Stimulated activated CD8-positive, alpha-beta memory T cell treated with anti-CD3 and anti-CD28 coated beads, Interleukin-4, amount 100 ng/mL, for 1 hour (primary cell): Measurements from ENCODE around the gene MRM2.

ENCODE experiments used
- DNase-seq, 2 donors: peaks; one replicate each; pipeline ENCODE4 v3.0.0-alpha.2; 2020; ENCODE audit warnings: low read depth in 2 of 2, low spot score in 1 of 2

MRM2 gene

DNA sequence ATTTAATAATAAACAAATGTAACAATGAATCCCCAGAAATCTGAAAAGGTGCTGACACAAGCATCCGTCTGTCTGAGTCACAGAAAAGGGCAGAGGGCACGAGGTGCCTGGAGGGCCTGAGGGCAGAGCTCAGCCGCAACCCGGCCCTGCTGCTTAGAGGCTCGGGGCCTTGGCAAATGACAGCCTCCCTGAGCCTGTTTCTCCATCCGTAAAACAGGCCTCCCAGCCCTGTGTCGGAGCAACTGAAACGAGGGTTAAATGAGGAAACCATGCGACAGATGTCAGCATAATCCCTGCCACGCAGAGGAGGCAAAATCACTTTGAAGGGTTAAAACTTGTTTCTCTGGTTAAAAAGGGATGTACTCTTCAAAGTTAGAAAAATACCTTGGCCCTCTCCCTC lies 24.9 kb upstream of the MRM2 start:
- no peak for DNase-seq

DNA sequence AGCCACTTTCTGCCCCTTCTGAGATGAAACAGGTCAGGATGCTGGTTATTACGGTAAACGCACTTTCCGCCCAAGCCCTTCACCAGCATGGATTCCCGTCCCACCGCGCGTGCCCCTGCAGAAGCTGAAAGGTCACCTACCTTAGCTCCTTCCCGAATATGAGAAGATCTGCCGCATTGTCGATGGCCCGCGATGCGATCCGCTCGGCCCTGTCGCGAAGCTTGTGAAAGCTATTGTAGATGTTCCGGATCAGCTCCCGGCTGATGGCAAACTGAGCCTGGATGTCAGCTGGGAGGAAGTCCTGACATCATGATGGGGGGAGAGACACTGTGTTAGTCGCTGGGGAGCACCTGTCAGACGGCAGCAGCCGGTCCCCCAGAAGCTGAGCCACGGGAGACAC lies 22.2 kb upstream of the MRM2 start:
- DNase-seq: no peak

DNA sequence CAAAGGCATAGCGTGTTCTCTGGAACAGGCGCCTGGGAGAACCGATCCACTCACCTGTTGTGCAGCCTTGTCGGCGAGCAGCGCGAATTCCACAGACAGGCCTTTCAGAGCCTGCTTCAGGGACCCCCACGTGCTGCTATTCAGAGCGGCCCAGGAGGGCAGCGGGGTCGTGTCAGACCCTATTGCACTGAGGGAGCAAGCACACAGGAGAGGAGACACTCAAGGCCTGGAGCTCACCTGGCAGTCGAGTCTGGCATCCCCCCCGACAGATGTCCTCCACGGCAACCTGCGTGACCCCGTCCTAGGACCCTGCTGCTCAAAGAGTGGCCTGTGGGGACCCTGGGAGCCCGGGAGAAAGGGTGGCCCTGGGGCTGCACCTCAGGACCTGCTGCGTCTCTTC lies 21.2 kb upstream of the MRM2 start:
- no peak for DNase-seq

DNA sequence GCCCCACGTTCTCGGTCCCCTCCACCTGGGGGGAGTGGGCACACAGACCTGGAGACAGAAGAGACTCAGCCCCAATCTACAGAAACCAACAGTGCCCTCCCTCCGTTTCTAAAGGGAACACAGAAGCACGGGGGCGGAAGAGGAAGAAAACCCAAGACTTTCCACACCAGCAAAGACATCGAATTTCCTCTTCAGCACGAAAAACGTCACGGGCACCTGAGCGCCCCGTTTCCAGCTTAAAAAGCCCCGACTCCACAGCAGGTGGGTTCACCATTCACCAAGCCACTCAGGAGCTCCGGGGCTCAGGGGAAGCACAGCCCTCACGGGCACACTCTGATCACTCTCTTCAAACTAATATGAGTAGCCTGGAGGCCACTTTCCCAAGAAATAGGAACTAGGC lies 19.6 kb upstream of the MRM2 start:
- no peak for DNase-seq

DNA sequence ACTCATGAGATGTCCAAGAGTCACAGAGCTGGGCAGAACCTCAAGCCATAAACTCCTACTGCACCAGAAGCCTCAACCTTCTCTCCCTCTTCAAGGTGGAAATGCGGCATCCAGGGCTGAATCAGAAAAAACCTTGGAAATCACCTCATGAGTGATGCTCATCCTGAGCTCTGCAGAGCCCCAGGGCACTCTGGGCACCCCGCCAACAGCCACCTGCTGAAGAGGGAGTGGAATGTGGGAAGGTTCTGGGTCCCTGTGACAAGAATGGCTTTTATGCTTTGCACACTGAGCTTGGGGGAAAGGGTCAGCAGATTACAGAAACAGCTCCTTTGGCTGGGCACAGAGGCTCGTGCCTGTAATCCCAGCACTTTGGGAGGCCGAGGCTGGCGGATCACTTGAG lies 18.8 kb upstream of the MRM2 start:
- DNase-seq: no peak

DNA sequence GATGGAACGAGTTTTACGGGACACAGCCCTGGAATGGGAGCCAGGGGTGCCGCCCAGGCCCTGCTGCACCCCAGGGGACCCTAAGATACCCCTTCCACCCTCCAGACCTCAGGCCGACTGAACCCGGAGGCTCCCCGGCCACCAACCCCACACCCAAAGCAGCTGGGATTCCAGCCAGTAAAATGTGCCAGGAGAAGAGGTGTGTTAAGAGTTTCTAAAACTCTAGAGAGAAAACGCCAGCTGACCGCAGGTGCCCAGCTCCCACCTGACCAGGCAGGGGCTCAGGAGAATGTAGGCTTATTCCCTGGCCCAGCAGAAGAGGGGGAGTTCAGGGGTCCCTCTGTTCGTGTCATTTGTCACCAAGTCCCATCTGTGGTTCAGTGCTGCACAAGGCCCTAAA lies 17.5 kb upstream of the MRM2 start:
- no peak for DNase-seq

DNA sequence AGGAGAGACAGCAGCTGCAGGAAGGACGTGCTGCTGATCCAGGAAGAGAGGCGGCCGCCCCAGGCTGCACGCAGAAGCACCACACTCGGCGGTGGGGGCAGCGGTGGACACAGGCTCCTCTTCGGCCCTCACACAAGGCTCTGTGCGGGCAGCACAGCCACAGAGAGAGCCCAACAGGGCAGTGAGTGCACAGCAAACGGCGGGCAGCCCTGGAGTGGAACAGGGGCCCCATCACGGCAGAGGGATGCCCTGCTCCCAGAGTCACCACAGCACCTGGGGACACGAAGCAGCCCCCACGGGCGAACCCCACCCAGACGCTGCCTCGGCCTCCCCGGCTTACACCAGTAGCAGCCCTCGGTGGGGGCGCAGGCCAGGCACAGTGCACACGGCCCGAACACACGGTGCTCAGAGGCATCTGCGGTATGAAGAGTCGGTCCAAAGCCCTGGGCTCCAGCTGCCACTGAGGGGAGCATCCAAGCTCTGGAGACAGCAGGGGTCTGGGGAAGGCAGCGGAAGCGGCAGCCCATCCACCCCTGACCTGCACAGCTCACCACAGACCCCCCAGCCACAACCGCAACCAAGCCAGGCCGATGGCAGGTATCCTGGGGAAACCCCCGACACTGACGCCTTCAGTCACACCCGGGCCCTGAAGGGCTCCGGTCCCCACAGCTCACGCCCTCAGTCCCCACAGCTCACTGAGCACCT lies 16.8 kb upstream of the MRM2 start:
- no peak for DNase-seq

DNA sequence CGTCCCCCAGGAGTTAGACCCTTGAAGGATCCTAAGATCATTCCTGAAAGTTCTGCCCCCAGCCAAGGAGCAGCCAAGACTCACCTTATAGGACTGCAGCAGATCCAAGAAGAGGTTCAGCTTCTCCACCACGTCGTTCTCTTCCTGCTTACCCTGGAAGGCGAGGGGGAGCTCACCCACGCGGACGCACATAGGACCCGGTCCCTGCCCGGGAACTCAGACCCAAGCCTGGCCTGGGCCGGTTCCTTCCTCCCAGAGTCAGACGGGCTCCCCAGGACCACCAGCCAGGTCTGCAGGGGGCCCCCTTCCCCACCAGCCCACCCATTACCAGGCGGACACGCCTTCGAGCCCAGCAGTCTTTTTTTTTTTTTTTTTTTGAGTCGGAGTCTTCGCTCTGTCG lies 15.6 kb upstream of the MRM2 start:
- no peak for DNase-seq

DNA sequence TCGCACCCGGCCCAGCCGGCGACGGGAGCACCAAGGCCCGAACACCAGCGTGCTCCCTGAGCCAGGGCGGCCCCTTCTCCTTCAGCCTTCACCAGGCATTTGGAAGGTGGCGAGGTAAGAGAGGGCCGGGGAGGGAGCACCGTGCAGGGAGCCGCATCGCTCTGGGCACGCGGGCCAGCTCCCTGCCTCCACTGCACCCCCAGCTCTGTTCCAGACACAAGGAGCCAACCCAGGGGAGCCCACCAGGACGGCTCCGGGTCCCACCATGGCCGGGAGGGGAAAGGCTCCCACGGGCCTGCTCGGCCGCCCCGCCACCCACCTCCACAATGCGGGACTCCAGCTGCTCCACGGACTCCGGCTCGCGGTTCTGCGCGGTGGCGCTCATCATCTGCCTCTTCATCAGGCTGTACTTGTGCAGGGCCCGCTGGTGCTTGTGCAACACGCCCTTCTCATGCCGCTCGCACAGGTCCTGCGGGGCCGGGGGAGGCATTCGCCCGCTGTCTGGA lies 15.1 kb upstream of the MRM2 start:
- DNase-seq: no peak

DNA sequence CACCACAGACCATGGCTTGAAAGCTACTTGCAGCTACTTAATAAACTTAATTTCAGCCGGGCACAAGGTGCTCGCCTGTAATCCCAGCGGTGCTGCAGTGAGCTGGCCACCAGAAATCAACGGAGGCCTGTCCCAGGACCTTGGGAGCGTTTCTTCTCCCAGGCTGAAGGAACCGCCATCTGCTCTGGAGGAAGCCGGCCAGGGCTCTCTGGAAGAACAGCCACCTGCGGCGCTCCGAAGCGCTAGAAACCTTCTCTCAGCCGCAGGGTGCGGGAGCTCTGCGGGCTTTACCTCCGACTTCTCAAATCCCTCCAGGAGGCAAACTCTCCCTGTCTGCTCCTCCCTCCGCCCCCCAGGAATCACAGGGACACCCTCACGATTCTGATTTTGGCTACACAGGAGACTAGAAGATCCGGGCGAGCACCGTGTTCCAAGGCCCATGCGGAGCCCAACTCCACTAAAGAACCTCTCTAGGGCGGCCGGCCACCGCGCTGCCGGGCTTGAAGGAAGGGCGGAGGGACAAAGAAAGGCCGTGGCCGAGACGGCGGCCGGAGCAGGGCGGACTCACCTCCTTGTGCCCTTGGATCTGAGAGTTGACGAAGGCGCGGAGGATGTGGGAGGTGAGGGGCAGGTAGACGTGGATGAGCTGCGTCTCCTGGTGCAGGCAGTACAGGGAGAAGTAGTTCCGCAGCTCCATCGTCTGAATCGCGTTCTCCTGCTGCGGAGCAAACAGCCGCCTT lies 14.5 kb upstream of the MRM2 start:
- DNase-seq: no peak

DNA sequence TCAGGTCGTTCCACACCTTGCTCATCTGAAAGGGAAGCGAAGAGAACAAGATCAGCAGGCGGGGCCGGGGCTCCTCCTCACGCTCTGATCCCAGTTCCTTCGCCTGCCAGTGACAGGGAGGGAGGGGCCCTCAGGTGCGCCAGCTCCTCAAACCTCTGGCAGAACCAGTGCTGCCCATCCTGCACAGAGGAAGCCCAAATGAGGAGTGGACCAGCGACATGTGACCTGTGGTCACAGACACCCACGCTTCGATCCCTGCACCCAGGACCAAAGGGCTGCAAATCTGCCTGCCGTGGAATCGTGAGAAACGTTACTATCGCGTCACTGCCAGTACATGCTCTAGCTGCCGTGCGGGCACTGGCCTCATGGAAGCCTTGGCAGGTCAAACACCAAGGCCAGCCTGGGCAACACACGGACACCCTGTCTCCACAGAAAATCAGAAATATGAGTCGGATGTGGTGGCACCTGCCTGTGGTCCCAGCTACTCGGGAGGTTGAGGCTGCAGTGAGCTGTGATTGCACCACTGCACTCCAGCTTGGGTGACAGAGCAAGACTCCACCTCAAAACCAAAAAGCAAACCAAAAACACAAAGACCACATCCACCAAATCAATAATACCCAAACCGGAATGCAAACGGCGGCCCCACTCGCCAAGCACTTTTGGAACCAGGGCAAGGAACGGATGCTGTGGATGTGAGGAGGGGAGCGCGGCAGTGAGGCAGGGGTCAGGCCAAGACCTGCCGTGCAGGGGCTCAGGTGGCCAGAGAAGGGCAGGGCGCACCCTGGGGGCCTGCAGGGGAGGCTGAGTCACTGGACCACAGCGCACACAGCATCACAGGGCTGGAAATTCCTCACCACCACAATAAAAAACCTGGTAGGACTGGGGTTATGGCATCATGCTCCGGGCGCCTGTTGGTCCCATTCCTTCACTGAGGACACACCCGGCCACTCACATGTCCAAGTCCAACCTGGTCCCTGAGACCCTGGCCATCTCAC lies 13.4 kb upstream of the MRM2 start:
- DNase-seq: no peak

DNA sequence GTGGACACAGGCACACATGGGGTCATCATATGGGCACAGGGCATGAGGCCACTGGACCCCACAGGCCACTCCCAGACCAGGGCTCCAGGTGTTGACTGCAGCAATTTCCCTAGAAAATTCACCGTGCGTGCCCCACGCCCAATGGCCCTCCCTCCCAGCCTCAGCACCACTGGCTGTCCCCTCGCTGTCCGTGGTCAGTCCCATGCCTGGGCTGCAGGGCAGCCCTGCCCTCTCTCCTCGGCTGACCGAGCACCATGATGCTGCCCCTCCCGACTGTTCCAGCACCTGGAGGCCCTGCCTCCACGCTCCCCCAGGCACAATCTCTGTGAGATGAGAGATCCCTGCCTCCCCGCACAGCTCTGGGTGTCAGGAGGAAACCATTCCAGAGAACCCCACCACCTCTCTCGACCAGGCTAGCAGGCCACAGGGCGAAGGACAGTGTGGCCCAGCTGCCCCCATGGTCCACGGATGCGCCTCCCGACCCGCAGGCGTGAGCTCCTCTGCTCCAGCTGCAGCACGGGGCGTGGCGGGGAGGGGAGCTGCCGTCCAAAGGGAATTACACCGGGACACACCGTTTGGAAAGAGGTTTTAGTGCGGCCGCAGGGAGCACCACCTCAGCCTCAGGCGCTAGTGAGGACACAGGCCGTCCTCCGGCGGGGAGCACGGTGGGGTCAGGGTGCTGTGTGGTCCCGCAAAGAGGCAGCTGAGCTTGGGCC lies 12.6 kb upstream of the MRM2 start:
- DNase-seq: no peak

DNA sequence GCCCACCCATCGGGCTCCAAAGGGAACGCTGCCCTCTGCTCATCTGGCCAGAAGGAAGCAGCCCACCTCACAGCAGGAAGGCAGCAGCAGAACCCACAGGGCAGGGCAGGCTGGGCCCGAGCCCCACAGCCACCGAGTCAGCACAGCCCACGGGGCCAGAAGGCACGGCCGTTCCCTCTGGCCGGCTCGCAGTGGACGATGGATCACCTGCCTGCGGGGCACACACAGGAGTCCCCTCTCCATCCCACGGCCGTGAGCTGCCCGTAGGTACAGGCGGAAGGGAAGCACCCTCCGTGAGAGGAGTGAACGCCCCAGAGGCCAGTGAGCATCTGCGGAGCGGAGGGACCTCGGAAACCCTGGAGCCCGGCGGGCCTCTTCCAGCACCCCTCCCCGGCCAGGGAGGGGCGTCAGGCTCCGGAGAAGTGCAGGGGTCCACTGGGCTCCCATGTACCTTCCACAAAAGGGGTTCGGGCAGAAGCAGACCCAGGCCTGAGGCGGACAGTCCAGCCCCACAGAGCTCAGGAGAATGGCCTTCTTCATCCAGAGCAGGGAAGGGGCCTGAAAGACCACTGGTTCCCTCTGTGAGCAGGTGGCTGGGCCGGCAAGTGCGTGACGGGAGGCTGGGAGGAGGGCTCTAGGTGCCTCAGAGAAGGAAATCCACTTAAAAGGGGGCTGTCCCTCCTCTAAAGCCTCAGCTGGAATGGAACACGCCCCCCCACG lies 11.7 kb upstream of the MRM2 start:
- no peak for DNase-seq

DNA sequence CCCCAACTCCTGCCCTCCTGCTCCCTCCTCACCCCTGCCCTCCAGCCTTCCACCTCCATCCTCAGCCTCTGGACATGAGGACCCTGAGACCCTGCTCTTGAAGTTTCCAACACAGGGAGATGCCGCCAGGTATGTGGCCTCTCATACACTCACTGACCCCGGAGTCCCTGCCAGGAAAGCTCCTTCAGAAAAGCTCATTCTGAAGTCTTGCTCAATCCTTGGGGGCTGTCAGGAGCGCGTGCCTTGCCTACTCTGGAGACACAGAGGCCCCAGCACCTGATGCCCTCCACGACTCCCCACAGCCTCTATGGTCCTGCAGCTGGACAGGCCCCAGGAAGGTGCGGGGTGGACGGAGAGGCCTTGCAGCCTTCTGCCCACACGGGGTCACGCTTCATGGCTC lies 11.0 kb upstream of the MRM2 start:
- DNase-seq: no peak

DNA sequence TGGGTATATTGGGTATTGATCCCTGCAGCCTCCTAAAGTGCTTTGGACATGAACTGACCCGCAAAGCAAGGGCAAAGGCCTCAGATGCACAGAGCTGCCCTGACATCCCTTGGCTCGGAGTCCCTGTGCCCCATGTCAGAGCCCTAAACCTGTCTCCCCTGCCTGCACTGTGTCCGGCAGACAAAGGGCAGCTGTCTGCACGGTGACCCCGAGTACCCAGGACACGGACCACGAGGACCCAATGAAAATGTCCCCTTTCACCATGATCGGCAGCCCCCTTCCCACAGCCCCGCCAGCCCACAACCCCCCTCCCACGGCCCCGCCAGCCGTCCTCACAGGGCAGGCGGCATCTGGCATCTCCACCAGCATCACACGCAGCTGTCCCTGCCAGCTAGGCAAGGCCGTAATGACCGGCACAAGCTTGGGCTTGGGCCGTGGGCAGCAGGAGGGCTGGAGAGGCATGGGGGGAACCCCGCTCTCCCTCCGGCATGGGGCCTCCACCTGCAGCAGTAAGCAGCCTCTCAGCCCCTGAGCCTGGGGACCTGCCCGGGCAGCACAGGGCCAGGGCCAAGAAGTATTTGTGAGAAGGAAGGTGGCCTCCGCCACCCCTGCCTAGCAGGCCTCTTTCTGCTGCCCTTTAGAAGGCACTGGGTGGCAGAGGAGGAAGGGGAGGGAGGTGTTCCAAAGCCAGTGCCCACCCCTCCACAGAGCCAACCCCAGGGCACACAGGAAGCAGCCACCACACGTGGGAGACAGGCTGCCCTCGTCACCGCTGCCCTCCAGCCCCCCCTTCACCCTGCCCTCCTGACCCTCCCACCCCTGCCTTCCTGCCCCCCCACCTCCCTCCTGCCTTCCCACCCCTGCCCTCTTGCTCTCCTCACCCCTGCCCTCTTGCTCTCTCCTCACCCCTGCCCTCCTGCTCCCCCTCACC lies 10.1 kb upstream of the MRM2 start:
- no peak for DNase-seq

DNA sequence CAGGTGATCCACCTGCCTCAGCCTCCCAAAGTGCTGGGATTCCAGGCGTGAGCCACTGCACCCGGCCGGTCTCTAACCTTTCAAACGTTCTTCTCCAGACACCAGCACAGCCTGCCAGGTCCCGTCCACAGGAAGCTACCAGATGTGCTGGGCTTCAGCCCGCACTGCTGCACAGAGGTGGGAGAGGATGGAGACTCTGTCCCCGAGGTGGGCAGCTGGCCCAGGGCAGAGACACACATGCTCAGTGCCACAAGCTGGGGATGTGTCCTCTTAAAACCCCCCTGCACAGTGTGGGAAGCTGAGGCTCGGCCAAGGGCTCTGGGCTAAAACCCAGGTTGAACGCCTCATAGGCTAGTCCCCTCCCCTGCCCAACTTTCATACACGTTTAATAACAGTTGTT lies 9.4 kb upstream of the MRM2 start:
- DNase-seq: no peak

DNA sequence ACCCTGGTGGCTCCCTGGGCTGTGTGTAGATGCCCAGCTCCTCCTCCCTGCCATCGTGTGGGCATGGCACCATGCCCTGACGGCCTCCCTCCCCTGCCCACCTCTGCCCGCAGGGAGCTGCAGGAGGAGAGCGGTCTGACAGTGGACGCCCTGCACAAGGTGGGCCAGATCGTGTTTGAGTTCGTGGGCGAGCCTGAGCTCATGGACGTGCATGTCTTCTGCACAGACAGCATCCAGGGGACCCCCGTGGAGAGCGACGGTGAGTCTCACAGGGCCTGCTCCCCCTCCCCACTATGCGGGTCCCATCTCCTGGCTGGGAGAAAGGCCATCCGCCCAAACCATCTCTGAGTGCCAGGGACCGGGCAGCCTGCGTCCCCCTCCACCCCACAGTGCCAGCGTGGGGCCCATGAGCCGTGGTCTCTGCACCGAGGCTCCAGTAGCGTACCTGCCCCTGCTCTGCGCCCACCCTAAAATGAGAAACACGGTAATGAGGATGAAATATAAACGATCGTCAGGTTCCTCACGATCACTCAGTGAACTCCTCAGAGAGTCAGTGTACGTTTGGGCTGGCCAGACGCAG lies 7.8 kb upstream of the MRM2 start:
- no peak for DNase-seq

DNA sequence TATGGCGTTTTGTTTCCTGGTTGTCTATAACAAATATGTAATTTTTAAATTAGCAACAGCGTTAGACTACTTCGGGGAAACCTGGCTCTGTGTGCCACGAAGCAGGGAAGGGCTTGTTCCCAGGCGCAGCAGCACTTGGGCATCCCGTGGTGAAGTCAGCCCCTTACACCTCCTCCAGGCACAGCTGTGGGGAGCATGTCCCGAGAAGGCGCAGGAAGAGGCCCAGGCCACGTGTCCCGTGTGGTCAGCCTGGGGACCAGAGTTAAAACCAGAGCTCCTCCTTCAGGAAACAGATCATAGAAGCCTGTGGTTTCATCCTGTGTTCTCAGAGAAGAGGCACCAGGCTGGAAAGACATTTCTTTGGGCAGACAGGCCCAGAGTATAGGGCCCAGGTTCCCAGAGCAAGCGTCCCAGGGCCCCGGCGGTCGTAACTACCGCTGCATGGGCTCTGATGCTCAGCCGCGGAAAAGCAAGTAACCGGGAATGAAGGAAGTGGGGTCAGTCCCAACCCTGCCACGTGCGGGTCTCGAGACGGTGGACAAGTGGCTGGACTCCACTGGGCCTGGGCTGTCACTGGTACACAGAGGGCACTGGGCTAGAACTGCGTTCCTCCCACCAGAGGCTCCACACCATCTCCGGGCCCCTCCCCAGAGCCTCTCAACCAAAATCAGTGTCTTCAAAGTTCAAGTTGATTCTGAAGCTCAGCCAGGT lies 7.1 kb upstream of the MRM2 start:
- no peak for DNase-seq
